HG03039 (cell line): Measurements from ENCODE around the gene TMPRSS2.
"Not testable (repeated sequence)": the region's sequence is repeated elsewhere in the genome, so short reads cannot be mapped to it uniquely, and the experiment has no call there.

Experiments
- ATAC-seq: cut with Tn5 transposase; IDR thresholded peaks from one replicate; pipeline ENCODE4 v1.9.1; 2021; ENCODE audit warnings: mild to moderate bottlenecking, moderate library complexity; ENCODE audit not compliant: unreplicated experiment

TMPRSS2 gene

GRCh38 chr21:41428311-41428710 lies 79.6 kb downstream of the TMPRSS2 start:
- ATAC-seq = no peak

GRCh38 chr21:41427556-41427955 lies 80.4 kb downstream of the TMPRSS2 start:
- ATAC-seq = no peak

- ATAC-seq = no peak
Observed at GRCh38 chr21:41426676-41427404, 81.1 kb downstream of the TMPRSS2 start.

DNA sequence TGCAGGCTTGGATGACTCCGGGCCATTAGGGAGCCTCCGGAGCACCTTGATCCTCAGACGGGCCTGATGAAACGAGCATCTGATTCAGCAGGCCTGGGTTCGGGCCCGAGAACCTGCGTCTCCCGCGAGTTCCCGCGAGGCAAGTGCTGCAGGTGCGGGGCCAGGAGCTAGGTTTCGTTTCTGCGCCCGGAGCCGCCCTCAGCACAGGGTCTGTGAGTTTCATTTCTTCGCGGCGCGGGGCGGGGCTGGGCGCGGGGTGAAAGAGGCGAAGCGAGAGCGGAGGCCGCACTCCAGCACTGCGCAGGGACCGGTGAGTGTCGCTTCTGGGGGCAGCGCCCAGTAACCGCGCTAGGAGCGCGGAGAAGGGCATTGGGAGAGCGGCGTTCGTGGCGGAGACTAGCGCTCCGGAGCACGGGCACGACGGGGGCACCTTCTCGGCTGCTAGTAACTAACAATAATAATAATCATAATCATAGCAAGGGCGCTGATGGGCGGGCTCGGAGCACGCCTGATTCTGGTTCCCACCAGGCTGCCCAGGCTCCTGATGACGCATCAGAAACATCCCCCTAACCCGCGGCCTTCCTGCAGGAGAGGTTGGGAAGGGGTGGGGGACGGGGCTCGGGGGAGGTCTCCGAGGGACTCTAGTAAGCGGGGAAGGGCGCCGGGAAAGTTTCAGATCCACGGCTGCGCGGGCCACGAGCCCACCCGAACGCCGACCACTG lies 81.8 kb downstream of the TMPRSS2 start, which contains the start of gene MX1:
Gene MX1 (plus strand): TSS at position 286 of the 722 bp plus-strand sequence. CDS start 5,832 bp downstream, outside the sequence.
- peak; percentile 83 for ATAC-seq

- no peak for ATAC-seq
Observed at GRCh38 chr21:41425588-41425953, 82.4 kb downstream of the TMPRSS2 start.

GRCh38 chr21:41423305-41423636 lies 84.7 kb downstream of the TMPRSS2 start:
- ATAC-seq = not testable (repeated sequence)

GRCh38 chr21:41422546-41423304 lies 85.2 kb downstream of the TMPRSS2 start:
- no peak for ATAC-seq

DNA sequence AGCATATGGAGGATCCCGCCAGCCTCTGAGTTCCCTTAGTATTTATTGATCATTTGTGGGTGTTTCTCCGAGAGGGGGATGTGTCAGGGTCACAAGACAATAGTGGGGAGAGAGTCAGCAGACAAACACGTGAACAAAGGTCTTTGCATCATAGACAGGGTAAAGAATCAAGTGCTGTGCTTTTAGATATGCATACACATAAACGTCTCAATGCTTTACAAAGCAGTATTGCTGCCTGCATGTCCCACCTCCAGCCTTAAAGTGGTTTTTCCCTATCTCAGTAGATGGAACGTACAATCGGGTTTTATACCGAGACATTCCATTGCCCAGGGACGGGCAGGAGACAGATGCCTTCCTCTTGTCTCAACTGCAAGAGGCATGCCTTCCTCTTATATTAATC lies 87.0 kb downstream of the TMPRSS2 start:
- ATAC-seq = not testable (repeated sequence)

- no peak for ATAC-seq
Observed at GRCh38 chr21:41419921-41420862, 87.8 kb downstream of the TMPRSS2 start.

- no peak for ATAC-seq
Observed at GRCh38 chr21:41418956-41419680, 88.8 kb downstream of the TMPRSS2 start.

DNA sequence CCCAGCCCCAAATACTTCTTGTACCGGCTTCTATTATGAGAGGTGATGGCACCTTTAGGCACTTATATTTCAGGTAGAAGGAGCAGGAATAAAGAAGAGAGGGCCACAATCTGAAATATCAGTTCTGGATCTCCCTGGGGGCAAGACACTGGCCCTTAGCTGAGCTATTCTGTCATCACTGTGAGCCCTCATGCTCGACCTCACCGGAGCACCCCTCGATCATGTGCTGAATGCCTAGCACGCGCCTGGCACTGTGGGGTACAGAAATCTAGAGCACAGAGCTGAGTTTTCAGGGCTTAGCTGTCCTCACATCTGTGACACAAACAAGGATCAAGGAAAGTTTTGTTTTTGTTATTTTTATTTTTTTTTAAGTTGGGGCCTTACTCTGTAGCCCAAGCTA lies 89.6 kb downstream of the TMPRSS2 start:
- no peak for ATAC-seq

DNA sequence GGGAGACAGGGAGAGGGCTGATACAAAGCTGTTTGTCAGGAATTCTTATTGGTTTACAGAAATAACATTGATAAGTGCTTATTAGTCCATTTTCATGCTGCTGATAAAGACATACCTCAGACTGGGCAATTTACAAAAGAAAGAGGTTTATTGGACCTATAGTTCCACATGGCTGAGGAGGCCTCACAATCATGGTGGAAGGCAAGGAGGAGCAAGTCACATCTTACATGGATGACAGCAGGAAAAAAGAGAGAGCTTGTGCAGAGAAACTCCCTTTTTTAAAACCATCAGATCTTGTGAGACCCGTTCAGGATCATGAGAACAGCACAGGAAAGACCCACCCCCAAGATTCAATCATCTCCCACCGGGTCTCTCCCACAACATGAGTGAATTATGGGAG lies 90.5 kb downstream of the TMPRSS2 start:
- ATAC-seq = not testable (repeated sequence)
